GM12878 (cell line): ENCODE data around the gene SHC2. TPM values are rescaled to one million over a fixed set of nuclear protein-coding genes. Genes with fewer than 3 reads are reported as not detected.
"Not testable (repeated sequence)": the region's sequence is repeated elsewhere in the genome, so short reads cannot be mapped to it uniquely, and the experiment has no call there.

Source experiments
- ATAC-seq: fragments of 200-7000 bp; cut with Tn5 transposase; 3 replicates; pipeline ENCODE4 v1.9.1; 2020; ENCODE audit warnings: mild to moderate bottlenecking, moderate library complexity
- BruUV-seq: library from RNA; stranded (reverse); fragments of 400-500 nt; replicated peaks from 2 replicates; lab custom pipeline; 2021; lab: Mats Ljungman, UMichigan
- CTCF ChIA-PET: fragments of 300-600 bp; sonication (Branson Sonifier 250); formaldehyde crosslinking; extraction: SDS; loops from one replicate; lab custom pipeline; 2021; ENCODE audit warnings: inconsistent platforms; lab: Yijun Ruan, JAX
- POLR2A ChIA-PET: fragments of 350-600 bp; formaldehyde crosslinking; extraction: SDS; loops from one replicate; lab custom pipeline; 2021; ENCODE audit warnings: inconsistent platforms; lab: Charles Lee
- RAD21 ChIA-PET: fragments of 300-600 bp; sonication (Branson Sonifier 250); formaldehyde crosslinking; loops from one replicate; lab custom pipeline; 2023; ENCODE audit warnings: antibody characterized with exemption; ENCODE audit not compliant: unreplicated experiment; lab: Charles Lee
- SMC1A ChIA-PET: fragments of 300-600 bp; sonication (Branson Sonifier 250); formaldehyde crosslinking; loops from one replicate; lab custom pipeline; 2023; ENCODE audit not compliant: unreplicated experiment, uncharacterized antibody; lab: Charles Lee
- DNase-seq: peaks from one replicate; pipeline ENCODE4 v3.0.0-alpha.2; 2011; ENCODE audit warnings: low read depth, low spot score
- FAIRE-seq: peaks from 3 replicates; lab custom pipeline; 2011; peaks lifted over from hg19 to GRCh38; lab: Jason Lieb, UNC
- H2AFZ ChIP-seq: 2 replicates; pipeline ENCODE4 v1.6.0; 2011; ENCODE audit warnings: low read depth, low read length, control low read depth; ENCODE audit not compliant: control insufficient read depth
- H3K27ac ChIP-seq: 2 replicates; pipeline ENCODE4 v1.5.1; 2011; ENCODE audit warnings: control low read depth; ENCODE audit not compliant: control insufficient read depth, insufficient read depth
- H3K27me3 ChIP-seq, 2 experiments: replicated peaks in 1 of 2; 2 replicates each; pipeline versions ENCODE4 v1.6.0 to v1.6.1; 2011; ENCODE audit warnings: low read length in 1 of 2; ENCODE audit not compliant: control insufficient read depth in 2 of 2, insufficient read depth in 2 of 2
- H3K36me3 ChIP-seq, 2 experiments: 2 replicates each; pipeline ENCODE4 v1.5.1; 2011; ENCODE audit warnings: low read length in 1 of 2; ENCODE audit not compliant: control insufficient read depth in 2 of 2, insufficient read depth in 2 of 2
- H3K4me1 ChIP-seq: 2 replicates; pipeline ENCODE4 v1.6.1; 2011; ENCODE audit warnings: mild to moderate bottlenecking, low read length, moderate library complexity, mixed read lengths; ENCODE audit not compliant: control insufficient read depth, insufficient read depth
- H3K4me2 ChIP-seq: 2 replicates; pipeline ENCODE4 v1.6.0; 2011; ENCODE audit warnings: control low read depth; ENCODE audit not compliant: control insufficient read depth, insufficient read depth
- H3K4me3 ChIP-seq: fragments of 200-600 bp; sonication (generic); 2 replicates; pipeline ENCODE4 v1.5.1; 2016
- H3K79me2 ChIP-seq: 2 replicates; pipeline ENCODE4 v1.6.0; 2011; ENCODE audit warnings: low read length; ENCODE audit not compliant: control insufficient read depth, insufficient read depth
- H3K9ac ChIP-seq: 2 replicates; pipeline ENCODE4 v1.8.0; 2011; ENCODE audit warnings: low read length, control low read depth, mixed read lengths; ENCODE audit not compliant: control insufficient read depth, insufficient read depth
- H3K9me3 ChIP-seq: replicated peaks from 3 replicates; pipeline ENCODE4 v1.5.1; 2011; ENCODE audit warnings: mild to moderate bottlenecking, low read length; ENCODE audit not compliant: control insufficient read depth, insufficient read depth
- H4K20me1 ChIP-seq: 2 replicates; pipeline ENCODE4 v1.6.0; 2011; ENCODE audit not compliant: control insufficient read depth, insufficient read depth
- BMI1 ChIP-seq: fragments of 450-650 bp; IDR thresholded peaks from 2 replicates; pipeline ENCODE4 v1.6.1; 2016; ENCODE audit warnings: mild to moderate bottlenecking, moderate library complexity, borderline replicate concordance
- WGBS: methylation state at CpG from one replicate; pipeline ENCODE4 v1.1.6; 2016; ENCODE audit warnings: low lambda C conversion rate; ENCODE audit not compliant: insufficient replicate concordance, insufficient coverage; ENCODE audit errors: missing lambda C conversion rate; 5-methylcytosine and 5-hydroxymethylcytosine counted together
- in situ Hi-C: fragments of 300-500 bp; cut with MboI; formaldehyde crosslinking; loops from 9 replicates; pipeline ENCODE4 v1.14.3; 2018; ENCODE audit warnings: mixed read lengths
- intact Hi-C: fragments of 100-400 bp; cut with micrococcal nuclease; formaldehyde crosslinking; loops from one replicate; pipeline ENCODE4 v1.14.2; 2022; ENCODE audit not compliant: unreplicated experiment
- polyA plus RNA-seq, 11 experiments: library from polyadenylated mRNA; depleted of rRNA in 4 of 11; unstranded in 6 of 11; stranded (reverse) in 5 of 11; fragments of >200 nt; fragmentation: Nextera tagmentation in 4 of 11; fragmentation: Illumina TruSeq in 1 of 11; extraction: Ambion mirVana in 4 of 11; extraction: Trizol in 1 of 11; gene quantifications; 1 replicate in 1 of 11; 2 replicates in 10 of 11; pipeline versions ENCODE4 v1.2.1 to v1.2.3, GENCODE V29; 2011 to 2016; ENCODE audit warnings: inconsistent platforms in 2 of 11, missing spikeins in 2 of 11, low read depth in 1 of 11
- total RNA-seq, 4 experiments: library from RNA; depleted of rRNA in 3 of 4; stranded (reverse); fragments of >200 nt in 3 of 4; fragmentation: Illumina TruSeq in 1 of 4; extraction: Trizol in 1 of 4; gene quantifications; 2 replicates each; pipeline versions ENCODE4 v1.2.1 to v1.2.3, GENCODE V29; 2013 to 2021

The SHC2 gene
- total and polyA plus RNA-seq, 10 of the 15 experiments (the other 5 are each of a cell fraction or from before 2014, with no cell fraction given) = 0.08 TPM; not detected in 9

- Histone ChIP-seq H3K9me3 (peaks cover 5% of the 10 kb centered on the region; the same call in 2 of the 3 replicates), H3K4me3 (no peak overlapping the region), H3K4me1 (no peaks in the 10 kb centered on the region), H3K9ac (no peak overlapping the region), H2AFZ (no peak overlapping the region), H3K36me3 (no peaks in the 10 kb centered on the region), H3K4me2 (no peak overlapping the region), H4K20me1 (no peaks in the 10 kb centered on the region), H3K27ac (no peak overlapping the region), H3K79me2 (no peaks in the 10 kb centered on the region), H3K27me3 (no peaks in the 10 kb centered on the region)
- BruUV-seq = no TSS peak
- intact Hi-C loops (no loop called here), in situ Hi-C loops (no loop called here)
- POLR2A ChIA-PET = no interaction called here
- ATAC-seq = no peak
- RAD21 ChIA-PET = no interaction called here
- SMC1A ChIA-PET = no interaction called here
- CTCF ChIA-PET = no interaction called here
- WGBS = 35% methylated on average over 5 of the region's 5 CpGs
- no peak for FAIRE-seq
- no peak for DNase-seq
- TF ChIP-seq BMI1 = no peak
Measured at GRCh38 chr19:395467-395866, 65.4 kb downstream of the SHC2 start.

- FAIRE-seq, SMC1A ChIA-PET, DNase-seq, RAD21 ChIA-PET, ATAC-seq, H3K9me3 ChIP-seq, H3K4me2 ChIP-seq, H2AFZ ChIP-seq, intact Hi-C loops, H4K20me1 ChIP-seq, CTCF ChIA-PET, BruUV-seq, in situ Hi-C loops, POLR2A ChIA-PET, H3K4me3 ChIP-seq, H3K36me3 ChIP-seq, H3K27ac ChIP-seq, H3K79me2 ChIP-seq, H3K4me1 ChIP-seq, H3K9ac ChIP-seq, H3K27me3 ChIP-seq: not testable (repeated sequence)
- WGBS = 0% methylated on average over 1 of the region's 1 CpG
Measured at GRCh38 chr19:394857-395256, 66.0 kb downstream of the SHC2 start.

GRCh38 chr19:393560-393959 is 67.3 kb downstream of the SHC2 start:
- H3K36me3 ChIP-seq, BruUV-seq, H3K4me3 ChIP-seq, H2AFZ ChIP-seq, in situ Hi-C loops, SMC1A ChIA-PET, RAD21 ChIA-PET, H3K4me2 ChIP-seq, DNase-seq, ATAC-seq, H3K27ac ChIP-seq, H3K4me1 ChIP-seq, H3K27me3 ChIP-seq, H3K79me2 ChIP-seq, H4K20me1 ChIP-seq, POLR2A ChIA-PET, intact Hi-C loops, H3K9ac ChIP-seq, CTCF ChIA-PET, H3K9me3 ChIP-seq, FAIRE-seq: not testable (repeated sequence)
